Keratinocyte (primary cell): Measurements from ENCODE around the gene ATP10D.

ENCODE experiments used
- CTCF ChIP-seq, 3 experiments: IDR thresholded peaks in 1 of 3; conservative IDR thresholded peaks in 1 of 3; optimal IDR thresholded peaks in 1 of 3; 2 replicates in 2 of 3; 3 replicates in 1 of 3; pipeline versions ENCODE3 to v1.5.1; 2011; ENCODE audit warnings: low read length in 3 of 3, mild to moderate bottlenecking in 3 of 3, moderate library complexity in 2 of 3, control low read depth in 1 of 3, inconsistent platforms in 1 of 3; ENCODE audit not compliant: insufficient read depth in 2 of 3; ENCODE audit errors: extremely low read depth in 1 of 3
- EZH2 ChIP-seq: IDR thresholded peaks from one replicate; pipeline ENCODE4 v1.6.1; 2012; ENCODE audit warnings: inconsistent platforms, mild to moderate bottlenecking, low read length, moderate library complexity

- no peak for TF ChIP-seq EZH2
- no peak for TF ChIP-seq CTCF (optimal IDR thresholded peaks at IDR 0.05 in 1 of 3, IDR thresholded peaks at IDR 0.05 in 1 of 3, conservative IDR thresholded peaks at IDR 0.05 in 1 of 3; ENCODE audit: extremely low read depth in 1 of 3, insufficient read depth in 2 of 3, low read length in 3 of 3)
Measured at GRCh38 chr4:47493238-47494123, 8.4 kb downstream of the ATP10D start.
